ENCODE results near the gene CACNA1C. TPM values are rescaled to one million over a fixed set of nuclear protein-coding genes. Genes with fewer than 3 reads are reported as not detected.

CACNA1C gene
- total RNA-seq, 1 donor, result 16.6 TPM

DNA sequence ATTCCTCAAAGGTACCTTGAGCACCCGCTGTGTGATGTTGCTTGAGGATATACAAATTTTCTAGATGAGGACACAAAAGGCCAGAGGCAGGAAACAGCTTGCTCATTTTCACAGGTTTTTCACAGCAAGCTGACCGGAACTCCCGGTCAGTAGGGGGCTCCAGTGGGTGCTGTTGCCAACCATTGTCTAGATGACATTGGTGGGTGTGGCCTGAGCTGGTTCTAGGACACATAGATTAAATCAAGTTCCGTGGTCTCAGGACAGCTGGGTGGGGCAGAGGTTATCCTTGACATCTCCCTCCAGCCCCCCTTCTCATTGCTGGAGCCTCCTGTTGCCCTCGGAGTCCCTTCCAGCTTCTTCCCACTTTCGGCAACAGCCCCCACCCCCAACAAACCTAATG lies 588.4 kb downstream of the CACNA1C start:
- TF ChIP-seq CTCF (IDR thresholded peaks at IDR 0.05; ENCODE audit: insufficient read depth, low read length), result peak; percentile 38
- H3K4me3 ChIP-seq (ENCODE audit: low read depth, low read length), result no peak overlapping the region
- peak; percentile 31 for DNase-seq (ENCODE audit: low read depth)

- TF ChIP-seq CTCF (IDR thresholded peaks at IDR 0.05; ENCODE audit: insufficient read depth, low read length), result no peak
- no peak for DNase-seq (ENCODE audit: low read depth)
- H3K4me3 ChIP-seq (ENCODE audit: low read depth, low read length), result no peak overlapping the region
Observed at GRCh38 chr12:2641761-2642160, 589.0 kb downstream of the CACNA1C start.

- no peak for TF ChIP-seq CTCF (IDR thresholded peaks at IDR 0.05; ENCODE audit: insufficient read depth, low read length)
- no peak overlapping the region for H3K4me3 ChIP-seq (ENCODE audit: low read depth, low read length)
- no peak for DNase-seq (ENCODE audit: low read depth)
Observed at GRCh38 chr12:2642176-2642892, 589.5 kb downstream of the CACNA1C start.

- H3K4me3 ChIP-seq (ENCODE audit: low read depth, low read length), result no peak overlapping the region
- DNase-seq (ENCODE audit: low read depth), result no peak
- no peak for TF ChIP-seq CTCF (IDR thresholded peaks at IDR 0.05; ENCODE audit: insufficient read depth, low read length)
Observed at GRCh38 chr12:2642896-2643425, 590.2 kb downstream of the CACNA1C start.

DNA sequence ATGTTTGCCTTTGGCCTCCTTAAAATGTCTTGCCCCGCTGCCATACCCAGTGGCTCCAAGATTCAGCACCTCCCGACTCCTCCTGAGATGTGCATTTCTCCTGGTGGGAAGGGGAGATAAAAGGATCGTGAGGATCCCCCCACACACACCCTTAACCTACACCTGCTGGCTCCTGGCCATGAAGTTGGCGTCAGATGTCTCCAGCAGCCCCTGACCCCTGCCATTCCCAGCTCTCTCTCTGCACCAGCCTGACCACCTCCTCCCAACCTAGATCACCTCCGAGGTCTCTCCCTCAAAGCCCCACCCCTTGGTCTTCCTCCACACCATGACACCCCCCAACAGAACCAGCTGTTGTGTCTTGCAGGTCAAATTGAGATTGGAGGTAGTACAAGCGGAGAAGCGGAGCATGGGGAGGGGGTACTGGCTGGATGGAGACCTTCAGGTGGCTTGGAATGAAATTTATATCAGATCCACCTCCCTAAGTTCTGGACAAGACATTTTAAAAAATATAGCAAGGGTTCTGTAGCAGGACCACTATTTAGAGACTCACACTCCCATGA lies 590.9 kb downstream of the CACNA1C start:
- H3K4me3 ChIP-seq (ENCODE audit: low read depth, low read length), result no peak overlapping the region
- DNase-seq (ENCODE audit: low read depth), result no peak
- TF ChIP-seq CTCF (IDR thresholded peaks at IDR 0.05; ENCODE audit: insufficient read depth, low read length), result no peak

GRCh38 chr12:2644683-2645405 lies 592.1 kb downstream of the CACNA1C start:
- TF ChIP-seq CTCF (IDR thresholded peaks at IDR 0.05; ENCODE audit: insufficient read depth, low read length), result no peak

More at GRCh38 chr12:2644683-2645405, 592.1 kb downstream of the CACNA1C start:
- H3K4me3 ChIP-seq (ENCODE audit: low read depth, low read length), result no peak overlapping the region
- DNase-seq (ENCODE audit: low read depth), result no peak

Data from fibroblast of the aortic adventitia (primary cell).